Measurements from ENCODE around the gene DNAJC7.

The DNAJC7 gene

DNA sequence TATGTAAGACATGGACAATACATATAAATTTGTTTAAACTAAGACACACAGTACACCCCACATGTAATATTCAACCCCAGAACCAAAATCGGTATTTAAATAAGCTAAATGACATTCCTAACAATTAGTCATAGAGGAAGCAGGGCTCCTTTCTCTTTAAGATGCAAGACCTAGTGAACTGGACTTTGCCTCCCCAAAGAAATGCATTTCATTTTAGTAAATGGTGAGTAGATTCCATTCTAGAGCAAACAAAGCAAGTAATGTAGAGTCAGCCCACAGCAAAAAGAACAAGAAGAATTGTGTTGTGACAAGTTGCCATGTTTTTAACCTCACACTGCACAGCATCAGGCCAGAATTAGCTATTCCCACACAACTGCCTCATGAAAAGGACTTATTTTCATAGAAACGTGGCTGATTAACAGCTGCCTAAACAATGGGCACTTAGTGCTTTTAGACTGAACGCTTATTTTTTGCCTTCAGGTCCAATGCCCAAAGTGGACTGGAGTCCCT is 14.4 kb downstream of the DNAJC7 start:
- no peak for DNase-seq (ENCODE audit: low spot score)
- in situ Hi-C loops (cut with MboI; ENCODE audit: low sequenced_read_pairs, unreplicated experiment), result no loop called here
- TF ChIP-seq, protein P1, sequence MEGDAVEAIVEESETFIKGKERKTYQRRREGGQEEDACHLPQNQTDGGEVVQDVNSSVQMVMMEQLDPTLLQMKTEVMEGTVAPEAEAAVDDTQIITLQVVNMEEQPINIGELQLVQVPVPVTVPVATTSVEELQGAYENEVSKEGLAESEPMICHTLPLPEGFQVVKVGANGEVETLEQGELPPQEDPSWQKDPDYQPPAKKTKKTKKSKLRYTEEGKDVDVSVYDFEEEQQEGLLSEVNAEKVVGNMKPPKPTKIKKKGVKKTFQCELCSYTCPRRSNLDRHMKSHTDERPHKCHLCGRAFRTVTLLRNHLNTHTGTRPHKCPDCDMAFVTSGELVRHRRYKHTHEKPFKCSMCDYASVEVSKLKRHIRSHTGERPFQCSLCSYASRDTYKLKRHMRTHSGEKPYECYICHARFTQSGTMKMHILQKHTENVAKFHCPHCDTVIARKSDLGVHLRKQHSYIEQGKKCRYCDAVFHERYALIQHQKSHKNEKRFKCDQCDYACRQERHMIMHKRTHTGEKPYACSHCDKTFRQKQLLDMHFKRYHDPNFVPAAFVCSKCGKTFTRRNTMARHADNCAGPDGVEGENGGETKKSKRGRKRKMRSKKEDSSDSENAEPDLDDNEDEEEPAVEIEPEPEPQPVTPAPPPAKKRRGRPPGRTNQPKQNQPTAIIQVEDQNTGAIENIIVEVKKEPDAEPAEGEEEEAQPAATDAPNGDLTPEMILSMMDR (IDR thresholded peaks at IDR 0.05; ENCODE audit: borderline replicate concordance, control extremely low read depth, extremely low read depth, insufficient read depth, missing control alignments), result no peak

DNA sequence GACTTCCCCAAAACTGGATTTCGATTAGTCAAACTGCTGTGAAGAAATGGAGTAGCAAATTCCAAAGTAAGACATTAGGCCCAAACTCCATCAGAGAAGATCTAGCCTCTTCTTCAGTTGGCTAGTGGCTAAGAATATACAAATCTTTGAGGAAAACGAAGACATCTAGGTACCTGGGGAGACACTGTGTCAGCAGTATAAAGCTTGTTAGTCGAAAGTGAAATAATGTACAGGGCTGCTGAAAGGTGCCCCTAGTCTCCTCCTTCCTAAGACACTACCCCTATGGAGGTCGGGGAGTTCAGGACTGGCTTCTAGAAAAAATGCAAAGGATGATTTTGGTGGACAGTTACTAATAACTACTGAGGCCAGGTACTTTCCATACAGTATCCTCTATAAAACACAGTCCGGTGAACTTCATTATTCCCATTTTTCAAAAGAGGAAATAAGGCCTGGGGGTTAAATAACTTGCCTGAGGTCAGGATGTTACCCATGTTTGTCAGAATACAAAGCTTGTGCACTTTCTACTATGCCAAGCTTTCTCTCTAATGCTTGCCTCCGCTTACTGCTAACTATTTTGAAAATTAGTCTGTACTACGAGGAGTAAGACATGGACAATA is 15.0 kb downstream of the DNAJC7 start:
- in situ Hi-C loops (cut with MboI; ENCODE audit: low sequenced_read_pairs, unreplicated experiment), result no loop called here
- no peak for DNase-seq (ENCODE audit: low spot score)
- TF ChIP-seq, protein P1 (IDR thresholded peaks at IDR 0.05; ENCODE audit: borderline replicate concordance, control extremely low read depth, extremely low read depth, insufficient read depth, missing control alignments), result no peak

DNA sequence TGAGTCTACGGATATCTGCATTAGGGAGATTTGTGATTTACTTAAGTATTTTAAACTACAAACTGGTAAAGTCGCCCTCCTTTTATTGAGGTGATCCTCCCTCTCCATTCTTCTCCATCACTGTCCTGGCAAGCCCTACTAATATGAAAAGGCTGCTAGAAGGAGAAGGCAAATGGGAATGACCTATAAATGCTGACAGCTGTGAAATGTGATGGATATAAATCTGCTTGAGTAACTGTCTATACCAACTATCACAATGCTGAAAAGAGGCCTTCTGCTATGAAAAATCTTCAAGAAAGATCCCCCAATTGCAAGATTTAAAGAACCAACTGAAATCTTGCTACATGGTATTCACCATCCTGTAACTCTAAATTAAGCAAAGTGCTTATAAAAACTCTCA is 15.5 kb downstream of the DNAJC7 start:
- TF ChIP-seq, protein P1 (IDR thresholded peaks at IDR 0.05; ENCODE audit: borderline replicate concordance, control extremely low read depth, extremely low read depth, insufficient read depth, missing control alignments), result no peak
- in situ Hi-C loops (cut with MboI; ENCODE audit: low sequenced_read_pairs, unreplicated experiment), result no loop called here
- no peak for DNase-seq (ENCODE audit: low spot score)

DNA sequence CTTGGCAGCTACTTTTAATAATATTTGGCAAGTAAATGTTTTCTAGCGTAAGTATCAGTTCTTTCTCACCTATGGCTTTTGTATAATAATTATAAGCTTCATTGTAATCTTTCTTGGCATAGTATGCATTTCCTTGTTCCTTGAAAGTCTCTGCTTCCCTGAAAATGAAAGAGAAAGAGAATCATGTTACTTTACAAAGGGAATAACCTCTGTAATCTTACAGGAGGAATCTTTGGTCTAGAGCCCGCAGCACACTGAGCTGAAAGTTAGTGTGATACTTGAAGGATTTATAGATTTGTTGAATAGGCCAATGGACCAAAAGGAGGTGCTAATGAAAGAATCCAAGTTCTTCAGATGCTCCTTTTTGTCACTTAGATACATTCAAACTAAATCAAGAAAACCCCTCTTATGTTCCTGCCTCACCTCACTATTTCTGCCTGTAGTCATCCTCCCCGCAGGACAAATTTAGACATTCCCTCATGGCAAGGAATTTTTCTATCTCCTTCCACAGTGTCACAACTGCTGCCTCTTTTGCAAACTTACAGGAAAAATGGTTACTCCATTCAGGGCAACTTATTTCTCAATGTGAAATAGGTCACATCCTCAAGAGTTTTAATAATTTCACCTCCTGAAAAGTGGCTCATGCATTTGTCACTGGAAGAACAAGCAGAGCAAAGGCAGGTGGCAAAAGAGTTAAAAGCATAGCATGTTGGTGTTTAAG is 16.7 kb downstream of the DNAJC7 start:
- in situ Hi-C loops (cut with MboI; ENCODE audit: low sequenced_read_pairs, unreplicated experiment), result no loop called here
- TF ChIP-seq, protein P1 (IDR thresholded peaks at IDR 0.05; ENCODE audit: borderline replicate concordance, control extremely low read depth, extremely low read depth, insufficient read depth, missing control alignments), result no peak
- DNase-seq (ENCODE audit: low spot score), result no peak

DNA sequence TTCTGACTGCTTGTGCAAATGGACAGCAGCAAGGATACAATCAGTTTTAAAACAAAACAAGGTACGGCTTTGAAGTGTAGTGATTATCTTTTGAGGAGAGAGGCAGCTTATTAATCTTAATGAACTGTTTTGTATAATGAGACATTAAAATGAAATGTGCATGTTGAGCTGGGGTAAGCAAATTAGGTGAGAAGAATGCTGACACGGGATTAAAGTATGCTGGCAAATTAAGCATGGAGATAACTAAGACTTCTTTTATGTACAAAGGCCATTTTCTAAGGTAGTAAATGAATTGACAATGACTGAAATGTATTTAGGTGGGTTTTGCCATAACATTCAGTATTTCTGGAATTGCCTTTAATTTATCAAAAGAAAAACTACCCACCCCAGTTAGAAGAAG is 18.7 kb downstream of the DNAJC7 start:
- in situ Hi-C loops (cut with MboI; ENCODE audit: low sequenced_read_pairs, unreplicated experiment), result no loop called here
- DNase-seq (ENCODE audit: low spot score), result no peak
- TF ChIP-seq, protein P1 (IDR thresholded peaks at IDR 0.05; ENCODE audit: borderline replicate concordance, control extremely low read depth, extremely low read depth, insufficient read depth, missing control alignments), result no peak

DNA sequence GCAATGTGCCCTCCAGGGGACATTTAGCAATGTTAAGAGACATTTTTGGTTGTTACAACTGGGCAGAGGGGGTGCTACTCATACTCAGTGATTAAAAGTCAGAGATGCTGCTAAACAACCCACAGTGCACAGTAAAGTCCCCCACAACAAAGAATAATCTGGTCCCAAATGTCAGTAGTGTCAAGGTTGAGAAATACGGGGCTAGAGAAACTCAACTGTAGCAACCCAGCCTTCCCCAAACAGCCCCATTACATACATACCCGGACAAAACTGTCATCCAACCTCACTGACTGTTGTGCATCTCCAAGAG is 20.4 kb downstream of the DNAJC7 start:
- DNase-seq (ENCODE audit: low spot score), result no peak
- TF ChIP-seq, protein P1 (IDR thresholded peaks at IDR 0.05; ENCODE audit: borderline replicate concordance, control extremely low read depth, extremely low read depth, insufficient read depth, missing control alignments), result no peak
- in situ Hi-C loops (cut with MboI; ENCODE audit: low sequenced_read_pairs, unreplicated experiment), result no loop called here

Measured in GM13976 (cell line).